ENCODE data around the gene TMEM151B.
A peak's percentile ranks its signal among the peaks of the same experiment; 100 is the strongest.

Gene TMEM151B

DNA sequence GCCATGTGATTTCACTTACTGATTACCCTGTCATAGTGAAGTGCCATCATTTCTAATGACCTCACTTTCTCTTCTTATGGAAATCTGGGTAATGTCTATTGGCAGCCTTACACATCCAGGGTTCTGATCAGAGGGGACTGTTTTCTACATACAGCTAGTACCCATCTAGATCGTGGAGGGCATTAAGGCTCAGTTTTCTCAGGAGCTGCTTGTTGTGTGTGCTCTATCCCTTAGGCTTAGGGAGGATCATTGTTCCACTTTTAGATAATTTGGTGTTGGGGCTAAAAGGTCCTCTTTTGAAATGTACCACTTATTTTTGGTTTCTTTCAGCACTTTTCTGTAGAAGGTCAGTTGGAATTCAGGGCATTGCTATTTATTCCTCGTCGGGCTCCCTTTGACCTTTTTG lies 19.5 kb upstream of the TMEM151B start:
- DNase-seq (ENCODE audit: low read depth in 1 of 2, low spot score in 1 of 2): no peak

GRCh38 chr6:44251576-44252524 lies 18.4 kb upstream of the TMEM151B start:
- DNase-seq (ENCODE audit: low read depth in 1 of 2, low spot score in 1 of 2): no peak

DNA sequence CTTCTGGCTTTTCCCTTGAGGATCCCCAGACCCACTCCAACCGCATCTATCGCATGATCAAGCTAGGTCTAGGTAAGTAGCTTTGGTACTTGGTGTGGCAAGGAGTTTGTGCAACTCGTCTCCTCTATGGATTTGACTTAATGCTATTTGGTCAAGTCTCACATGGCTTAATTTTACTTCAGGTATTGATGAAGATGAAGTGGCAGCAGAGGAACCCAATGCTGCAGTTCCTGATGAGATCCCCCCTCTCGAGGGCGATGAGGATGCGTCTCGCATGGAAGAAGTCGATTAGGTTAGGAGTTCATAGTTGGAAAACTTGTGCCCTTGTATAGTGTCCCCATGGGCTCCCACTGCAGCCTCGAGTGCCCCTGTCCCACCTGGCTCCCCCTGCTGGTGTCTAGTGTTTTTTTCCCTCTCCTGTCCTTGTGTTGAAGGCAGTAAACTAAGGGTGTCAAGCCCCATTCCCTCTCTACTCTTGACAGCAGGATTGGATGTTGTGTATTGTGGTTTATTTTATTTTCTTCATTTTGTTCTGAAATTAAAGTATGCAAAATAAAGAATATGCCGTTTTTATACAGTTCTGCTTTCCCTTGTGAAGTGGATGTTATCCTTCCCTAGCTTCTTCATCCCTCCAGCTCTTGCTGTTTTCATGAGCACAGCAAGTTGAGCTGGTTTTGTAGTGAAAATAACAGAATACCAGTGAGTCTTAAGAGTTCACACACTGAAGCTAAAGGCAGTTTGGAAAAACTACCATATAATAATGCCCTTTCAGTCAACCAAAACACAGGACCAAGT lies 16.7 kb upstream of the TMEM151B start:
- DNase-seq (ENCODE audit: low read depth in 1 of 2, low spot score in 1 of 2): peak in 1 of 2 donors; percentile 37

GRCh38 chr6:44254191-44255104 lies 15.8 kb upstream of the TMEM151B start:
- DNase-seq (ENCODE audit: low read depth in 1 of 2, low spot score in 1 of 2): no peak

DNA sequence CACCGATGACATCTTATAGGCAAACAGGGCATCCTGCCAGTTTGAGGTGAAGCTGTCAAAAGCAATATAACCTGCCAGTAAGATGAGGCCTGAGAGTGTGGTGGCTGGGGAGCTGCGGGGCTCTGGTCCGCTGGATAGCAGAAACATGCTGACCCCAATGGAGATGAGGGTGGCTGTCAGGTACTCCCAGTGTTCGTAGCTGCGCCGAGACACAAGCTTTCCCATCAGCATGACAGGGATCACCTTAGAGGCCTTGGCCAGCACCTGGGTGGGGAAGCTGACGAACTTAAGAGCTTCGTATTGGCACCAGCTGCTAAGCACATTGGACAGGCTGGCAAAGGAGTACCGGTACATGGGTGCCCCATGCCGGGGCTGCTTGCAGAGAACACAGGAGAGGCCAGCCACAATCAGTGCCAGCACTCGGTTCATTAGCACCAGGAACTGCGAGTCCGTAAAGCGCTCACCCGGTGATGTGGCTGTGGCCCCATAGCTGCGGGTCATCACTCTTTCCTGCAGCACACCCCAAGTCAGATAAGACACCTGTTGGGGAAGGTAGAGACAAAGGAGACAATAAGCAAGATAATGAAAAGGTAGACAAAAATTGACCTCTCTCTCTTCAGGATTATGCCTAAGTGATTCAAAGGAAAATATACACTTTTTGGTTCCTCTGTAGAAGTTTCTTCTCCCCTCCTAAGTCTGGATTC lies 15.0 kb upstream of the TMEM151B start:
- no peak for DNase-seq (ENCODE audit: low read depth in 1 of 2, low spot score in 1 of 2)

GRCh38 chr6:44255871-44256774 lies 14.1 kb upstream of the TMEM151B start:
- DNase-seq (ENCODE audit: low read depth in 1 of 2, low spot score in 1 of 2): no peak

GRCh38 chr6:44256775-44257024 lies 13.6 kb upstream of the TMEM151B start:
- no peak for DNase-seq (ENCODE audit: low read depth in 1 of 2, low spot score in 1 of 2)

DNA sequence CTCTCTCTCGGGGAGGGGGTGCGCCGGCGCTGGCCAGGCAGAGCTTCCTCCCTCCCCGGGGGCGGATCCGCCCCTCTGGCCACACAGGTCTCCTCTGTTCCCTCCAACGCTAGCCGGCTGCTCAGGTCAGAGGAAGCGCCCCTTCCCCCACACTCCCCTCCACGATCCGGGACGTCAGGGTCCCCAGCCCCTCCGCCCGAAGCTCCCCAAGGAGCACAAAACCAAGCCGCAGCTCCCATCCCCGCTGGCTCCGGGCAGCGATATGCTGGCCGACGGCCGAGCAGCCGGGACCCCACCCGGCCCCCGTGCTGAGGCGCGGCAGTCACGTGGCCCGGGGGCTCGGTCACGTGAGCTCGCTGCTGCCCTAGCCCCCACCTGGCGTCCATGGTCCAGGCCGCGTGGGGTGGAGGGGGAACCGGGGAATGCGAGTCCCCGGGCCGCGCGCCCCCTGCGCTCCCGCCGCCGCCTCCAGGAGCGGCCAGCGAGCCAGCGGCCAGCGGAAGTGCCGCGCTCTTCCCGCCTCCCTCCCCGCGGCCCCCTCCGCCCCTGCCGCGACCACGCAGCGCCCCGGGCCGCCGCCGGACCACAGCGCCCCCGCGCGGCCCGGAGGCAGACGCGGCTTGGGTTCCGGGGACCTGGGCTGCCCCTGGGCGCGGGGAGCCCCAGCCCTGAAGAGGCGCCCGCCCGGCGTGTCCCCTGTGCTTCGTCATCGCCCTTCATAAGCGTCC lies 13.1 kb upstream of the TMEM151B start, which contains the start of gene SLC35B2:
Gene SLC35B2 (minus strand): TSS at position 504 of the 728 bp plus-strand sequence. CDS start 118 bp downstream, at position 386.
- DNase-seq (ENCODE audit: low read depth in 1 of 2, low spot score in 1 of 2): peak in 1 of 2 donors; percentile 54

DNA sequence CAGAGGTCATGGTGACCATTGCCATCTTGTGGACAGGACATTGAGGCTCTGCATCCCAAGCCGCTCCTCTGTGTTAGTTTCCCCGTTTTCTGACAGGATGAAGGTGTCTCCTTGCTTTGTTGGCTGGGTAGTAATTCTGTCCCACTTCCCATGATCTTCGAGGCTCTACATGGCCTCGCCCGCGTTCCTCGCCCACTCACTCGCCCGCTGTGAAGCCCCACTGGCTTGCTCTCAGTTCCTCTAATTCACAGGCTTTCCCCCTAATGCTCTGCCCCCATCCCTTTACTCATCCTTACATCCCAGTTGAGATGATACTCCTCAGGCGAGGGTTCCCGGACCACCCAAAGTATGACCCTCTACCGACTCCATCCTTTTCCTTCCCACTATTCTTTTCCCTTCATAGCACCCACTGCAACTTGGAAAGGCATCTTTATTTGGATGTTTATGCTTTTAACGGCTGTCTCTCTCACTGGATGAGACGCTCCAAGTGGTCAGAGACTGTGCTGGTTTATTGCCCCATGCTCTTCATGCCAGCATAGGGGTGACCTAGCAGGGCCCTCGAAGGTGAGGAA lies 12.4 kb upstream of the TMEM151B start:
- no peak for DNase-seq (ENCODE audit: low read depth in 1 of 2, low spot score in 1 of 2)

GRCh38 chr6:44258325-44258863 lies 11.9 kb upstream of the TMEM151B start:
- no peak for DNase-seq (ENCODE audit: low read depth in 1 of 2, low spot score in 1 of 2)

DNA sequence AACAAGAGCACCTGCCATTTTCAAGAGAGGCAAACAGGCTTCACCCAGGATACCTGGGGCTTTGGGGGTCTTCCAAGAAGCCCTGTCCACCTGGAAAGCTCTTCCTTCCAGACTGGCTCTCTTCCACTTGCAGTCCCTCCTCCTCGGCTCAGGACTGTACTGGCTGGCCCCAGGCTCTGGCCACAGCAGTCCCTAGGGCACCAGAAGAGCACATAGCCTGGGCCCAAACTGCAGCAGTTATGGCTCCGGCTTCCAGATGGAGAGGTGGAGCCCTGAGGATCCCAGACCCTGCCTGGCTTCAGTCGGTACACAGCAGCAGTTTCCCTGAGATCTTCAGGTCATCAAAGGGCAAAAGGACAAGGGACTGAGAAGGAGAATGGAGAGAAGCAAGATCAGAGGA lies 11.3 kb upstream of the TMEM151B start:
- no peak for DNase-seq (ENCODE audit: low read depth in 1 of 2, low spot score in 1 of 2)

GRCh38 chr6:44260011-44260410 lies 10.2 kb upstream of the TMEM151B start:
- no peak for DNase-seq (ENCODE audit: low read depth in 1 of 2, low spot score in 1 of 2)

GRCh38 chr6:44260451-44261297 lies 9.6 kb upstream of the TMEM151B start:
- no peak for DNase-seq (ENCODE audit: low read depth in 1 of 2, low spot score in 1 of 2)

DNA sequence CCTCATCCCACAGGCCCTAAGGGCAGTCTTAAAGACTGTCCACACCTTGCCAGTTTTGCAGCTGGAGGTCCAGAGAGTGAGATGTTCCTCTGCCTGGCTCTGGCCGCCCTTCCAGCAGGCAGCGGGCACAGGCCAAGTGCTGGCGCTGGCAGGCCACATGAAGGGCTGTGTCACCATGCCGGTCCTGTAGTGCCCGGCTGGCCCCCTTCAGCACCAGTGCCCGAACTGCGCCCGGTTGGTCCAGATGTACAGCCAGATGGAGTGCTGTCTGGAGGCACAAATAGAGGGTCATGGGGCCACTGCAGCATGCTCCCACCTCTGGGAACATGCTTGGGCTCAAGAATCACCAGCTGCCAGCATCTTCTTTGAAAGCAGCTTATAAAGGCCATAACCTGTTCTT lies 8.7 kb upstream of the TMEM151B start:
- no peak for DNase-seq (ENCODE audit: low read depth in 1 of 2, low spot score in 1 of 2)

- no peak for DNase-seq (ENCODE audit: low read depth in 1 of 2, low spot score in 1 of 2)
These were observed 7.5 kb upstream of the TMEM151B start for GRCh38 chr6:44262467-44263353.

DNA sequence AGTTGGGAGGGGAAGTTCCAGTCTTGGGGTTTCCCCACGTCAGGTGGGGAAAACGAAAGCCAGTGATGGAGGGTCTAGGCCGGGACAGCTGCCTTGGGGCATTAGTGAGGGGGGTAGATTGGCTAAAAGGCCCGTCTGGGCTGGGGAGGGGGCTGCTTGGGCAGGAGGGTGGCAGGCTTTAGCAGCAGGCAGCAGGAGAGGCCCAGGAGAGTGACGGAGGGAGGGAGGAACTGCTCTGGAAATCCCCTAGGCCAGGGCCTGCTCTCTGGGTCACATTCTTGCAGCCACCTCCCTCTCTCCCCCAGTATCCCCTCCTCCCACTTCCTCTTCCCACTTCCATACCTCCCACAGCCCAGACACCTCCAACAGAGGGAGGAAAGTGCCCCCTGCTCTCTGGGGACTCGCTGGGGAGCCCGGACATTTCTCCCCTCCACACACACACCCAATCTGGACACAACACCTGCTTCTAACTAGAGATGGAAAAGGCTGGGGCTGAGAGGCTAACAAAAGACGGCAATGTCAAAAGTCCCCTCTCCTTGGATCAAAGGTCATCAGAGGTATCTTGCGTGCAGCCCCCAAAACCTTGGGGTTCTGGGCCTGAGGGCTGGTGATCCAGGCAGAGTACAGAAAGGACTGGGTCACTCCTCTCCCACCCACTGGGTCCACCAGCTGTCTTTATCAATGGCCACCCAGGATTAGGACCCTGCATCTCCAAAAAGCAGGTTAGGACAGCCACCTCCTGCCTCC lies 6.7 kb upstream of the TMEM151B start:
- DNase-seq (ENCODE audit: low read depth in 1 of 2, low spot score in 1 of 2): peak in 1 of 2 donors; percentile 26

All from activated T-helper 1 cell treated with anti-CD3 and anti-CD28 coated beads, Interleukin-2, amount 50 U/mL, for 16 hours (primary cell).